HUES48 (cell line): ENCODE data around the gene RUBCN.
A peak's percentile ranks its signal among the peaks of the same experiment; 100 is the strongest.
"Not testable (repeated sequence)": the region's sequence is repeated elsewhere in the genome, so short reads cannot be mapped to it uniquely, and the experiment has no call there.

Experiments used
- H3K27ac ChIP-seq: one replicate; pipeline ENCODE4 v1.7.0; 2013; ENCODE audit warnings: low read depth, low read length, inconsistent platforms
- H3K27me3 ChIP-seq: 2 replicates; pipeline ENCODE4 v1.6.1; 2013; ENCODE audit warnings: mild to moderate bottlenecking, low read length; ENCODE audit not compliant: control insufficient read depth, insufficient read depth
- H3K36me3 ChIP-seq: 2 replicates; pipeline ENCODE4 v1.6.1; 2013; ENCODE audit warnings: low read length; ENCODE audit not compliant: control insufficient read depth, insufficient read depth
- H3K4me1 ChIP-seq: 2 replicates; pipeline ENCODE4 v1.6.1; 2013; ENCODE audit warnings: mild to moderate bottlenecking, low read length; ENCODE audit not compliant: control insufficient read depth, insufficient read depth
- H3K4me3 ChIP-seq: 2 replicates; pipeline ENCODE4 v1.5.1; 2013; ENCODE audit warnings: mild to moderate bottlenecking, low read depth, low read length
- H3K9ac ChIP-seq: 2 replicates; pipeline ENCODE4 v1.6.1; 2013; ENCODE audit warnings: mild to moderate bottlenecking, low read depth, low read length, moderate library complexity
- H3K9me3 ChIP-seq: 2 replicates; pipeline ENCODE4 v1.6.1; 2013; ENCODE audit warnings: low read length; ENCODE audit not compliant: control insufficient read depth, insufficient read depth

The RUBCN gene

DNA sequence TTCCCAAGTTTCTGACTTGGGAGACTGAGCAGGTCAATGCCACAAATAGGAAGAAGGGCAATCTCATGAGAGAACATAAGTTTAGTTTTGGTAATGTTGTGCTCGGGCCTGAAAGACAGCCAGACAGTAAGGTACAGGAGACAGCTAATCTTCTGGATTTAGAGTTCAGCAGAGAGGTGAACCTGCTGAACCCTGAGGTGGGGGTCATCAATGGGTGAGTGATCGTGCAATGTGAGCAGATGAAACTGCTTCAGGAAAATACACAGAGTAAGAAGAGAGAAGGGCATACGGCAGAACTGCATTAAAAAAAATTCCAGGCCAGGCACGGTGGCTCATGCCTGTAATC is 23.3 kb downstream of the RUBCN start:
- H3K27ac ChIP-seq: no peak overlapping the region
- no peaks in the 10 kb centered on the region for H3K27me3 ChIP-seq
- H3K36me3 ChIP-seq: no peaks in the 10 kb centered on the region
- H3K4me3 ChIP-seq: no peak overlapping the region
- H3K4me1 ChIP-seq: peaks cover 4% of the 10 kb centered on the region; the same call in 1 of the 2 replicates
- no peaks in the 10 kb centered on the region for H3K9me3 ChIP-seq
- no peak overlapping the region for H3K9ac ChIP-seq

DNA sequence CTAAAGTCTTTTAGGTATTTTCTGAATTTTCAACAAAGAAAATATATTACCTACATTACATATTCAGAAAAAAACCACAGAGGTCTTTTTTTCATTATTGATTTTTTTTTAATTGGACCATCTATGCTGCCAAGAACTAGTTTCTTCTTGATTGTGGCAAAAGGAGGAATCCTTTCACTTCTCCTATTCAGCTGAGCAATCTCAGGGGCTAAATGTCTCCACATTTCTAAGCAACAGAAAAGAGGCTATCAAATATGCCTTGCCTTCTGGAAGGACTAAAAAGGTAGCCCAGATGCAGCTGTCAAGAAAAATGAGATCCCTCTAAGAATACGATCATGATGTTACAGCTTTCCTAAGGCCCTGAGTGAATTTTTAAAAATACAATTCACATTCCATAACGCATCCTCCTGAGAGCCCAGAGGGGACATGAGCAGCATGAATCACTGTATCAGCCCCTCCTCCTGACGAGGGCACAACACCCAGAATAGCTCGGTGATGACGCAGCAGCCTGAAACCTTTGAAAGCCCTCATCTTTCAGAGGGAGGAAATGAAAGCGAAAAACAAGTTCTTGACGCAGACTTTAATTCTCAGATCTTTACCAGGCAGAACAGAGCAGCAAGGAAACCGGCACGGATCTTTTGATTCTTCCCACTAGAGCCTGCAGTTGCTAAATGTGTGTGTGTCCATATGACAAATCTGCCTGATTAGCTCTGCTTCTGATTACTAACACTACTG is 24.6 kb downstream of the RUBCN start:
- H3K9ac ChIP-seq: no peak overlapping the region; the same call in 1 of the 2 replicates
- no peak overlapping the region; the same call in 1 of the 2 replicates for H3K4me3 ChIP-seq
- H3K36me3 ChIP-seq: no peaks in the 10 kb centered on the region
- no peaks in the 10 kb centered on the region for H3K9me3 ChIP-seq
- H3K27me3 ChIP-seq: no peaks in the 10 kb centered on the region
- H3K4me1 ChIP-seq: peaks cover 4% of the 10 kb centered on the region; the same call in 1 of the 2 replicates
- peak overlapping the region; percentile 90 for H3K27ac ChIP-seq

DNA sequence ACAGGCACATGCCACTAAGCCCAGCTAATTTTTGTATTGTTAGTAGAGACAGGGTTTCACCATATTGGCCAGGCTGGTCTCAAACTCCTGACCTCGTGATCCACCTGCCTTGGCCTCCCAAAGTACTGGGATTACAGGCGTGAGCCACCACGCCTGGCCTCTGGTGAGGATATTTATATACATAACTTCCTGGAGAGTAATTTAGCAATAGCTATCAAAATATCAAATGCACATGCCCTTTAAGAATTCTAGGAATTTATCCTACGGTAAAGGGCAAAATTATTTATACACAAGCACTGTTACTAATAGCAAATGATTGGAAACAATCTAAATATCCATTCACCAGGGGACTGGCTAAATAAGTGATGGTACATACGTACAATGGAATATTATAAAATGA is 25.7 kb downstream of the RUBCN start:
- not testable (repeated sequence) for H3K9ac ChIP-seq, H3K27me3 ChIP-seq, H3K36me3 ChIP-seq, H3K9me3 ChIP-seq, H3K27ac ChIP-seq, H3K4me3 ChIP-seq, H3K4me1 ChIP-seq

DNA sequence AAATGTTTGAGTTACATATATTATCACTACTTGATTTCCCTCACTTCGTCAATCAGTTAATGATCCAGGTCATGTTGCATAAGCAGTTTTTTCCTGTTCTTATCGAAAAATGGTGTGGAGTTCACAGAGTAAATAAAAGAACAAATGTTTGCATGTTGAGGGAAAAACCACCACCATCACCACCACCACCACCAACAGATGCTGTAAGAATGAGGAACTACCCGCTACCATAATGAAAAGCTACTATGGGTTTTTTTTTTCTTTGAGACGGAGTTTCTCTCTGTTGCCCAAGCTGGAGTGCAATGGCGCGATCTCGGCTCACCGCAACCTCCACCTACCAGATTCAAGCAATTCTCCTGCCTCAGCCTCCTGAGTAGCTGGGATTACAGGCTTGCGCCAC is 27.6 kb downstream of the RUBCN start:
- peaks cover 4% of the 10 kb centered on the region; the same call in 1 of the 2 replicates for H3K36me3 ChIP-seq
- no peaks in the 10 kb centered on the region for H3K27me3 ChIP-seq
- no peaks in the 10 kb centered on the region for H3K9me3 ChIP-seq
- H3K4me3 ChIP-seq: no peak overlapping the region
- peaks cover 4% of the 10 kb centered on the region; the same call in 1 of the 2 replicates for H3K4me1 ChIP-seq
- no peak overlapping the region for H3K9ac ChIP-seq
- no peak overlapping the region for H3K27ac ChIP-seq

DNA sequence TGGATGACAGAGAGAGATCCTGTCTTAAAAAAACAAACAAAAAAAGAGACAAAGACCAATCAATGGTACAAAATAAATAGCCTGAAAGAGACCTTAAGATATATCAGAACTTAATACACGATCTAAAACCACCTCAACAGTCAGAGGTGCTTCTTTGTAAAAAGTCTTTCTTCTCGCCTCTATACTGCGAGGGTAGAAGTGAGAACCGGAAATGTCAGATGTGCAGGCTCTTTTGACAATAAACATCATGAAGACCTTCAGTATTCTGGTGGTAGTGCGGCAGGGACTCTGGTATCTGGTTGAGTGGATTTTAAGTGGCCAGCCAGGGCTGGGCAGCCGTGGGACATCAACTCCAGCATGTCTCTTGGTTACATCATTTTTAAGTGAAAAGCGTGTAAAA is 30.0 kb downstream of the RUBCN start:
- no peaks in the 10 kb centered on the region for H3K27me3 ChIP-seq
- no peaks in the 10 kb centered on the region for H3K4me1 ChIP-seq
- H3K36me3 ChIP-seq: peaks cover 16% of the 10 kb centered on the region
- no peak overlapping the region for H3K4me3 ChIP-seq
- no peak overlapping the region for H3K27ac ChIP-seq
- H3K9ac ChIP-seq: no peak overlapping the region
- H3K9me3 ChIP-seq: no peaks in the 10 kb centered on the region

DNA sequence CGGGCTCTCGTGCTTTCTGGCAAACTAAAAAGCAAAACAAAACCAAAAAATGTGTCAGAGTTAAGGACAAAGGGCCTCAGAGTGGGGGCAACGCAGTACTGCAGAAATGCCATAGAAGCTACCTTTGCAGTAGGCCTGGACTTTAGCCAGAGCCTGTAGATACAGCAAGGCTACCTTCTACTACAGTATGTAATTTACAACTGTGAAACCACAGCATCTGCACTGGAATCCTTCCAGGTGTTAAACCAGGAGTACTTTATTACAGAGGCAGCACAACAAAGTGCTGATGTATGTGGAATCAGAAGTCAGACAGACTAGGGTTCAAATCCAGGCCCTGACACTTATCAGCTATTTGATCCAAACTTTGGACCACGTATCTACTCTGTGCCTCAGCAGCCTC is 34.9 kb downstream of the RUBCN start:
- H3K36me3 ChIP-seq: peaks cover 39% of the 10 kb centered on the region
- no peak overlapping the region for H3K4me3 ChIP-seq
- H3K4me1 ChIP-seq: no peaks in the 10 kb centered on the region

DNA sequence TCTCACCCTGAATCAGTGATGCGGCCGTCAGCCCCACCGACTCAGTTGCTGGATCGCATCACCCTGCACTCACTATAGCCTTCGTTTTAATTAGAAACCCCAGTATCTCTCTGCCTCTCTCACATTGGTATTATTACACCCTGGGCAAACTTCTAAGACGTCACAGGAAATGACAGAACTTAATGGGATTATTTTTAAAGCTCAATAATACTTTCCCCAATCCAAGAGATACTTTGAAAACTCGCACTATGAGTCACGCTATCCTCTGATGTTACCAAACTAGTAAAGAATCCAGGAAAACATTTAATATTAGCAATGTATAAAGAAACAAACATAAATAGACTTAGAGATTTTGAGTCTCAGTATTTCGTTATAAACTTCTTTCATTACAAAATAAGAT is 36.6 kb downstream of the RUBCN start:
- Histone ChIP-seq H3K36me3 (peaks cover 49% of the 10 kb centered on the region), H3K4me3 (no peak overlapping the region), H3K27me3 (no peaks in the 10 kb centered on the region), H3K9me3 (no peaks in the 10 kb centered on the region), H3K9ac (no peak overlapping the region), H3K27ac (no peak overlapping the region), H3K4me1 (no peaks in the 10 kb centered on the region)

More for the DNA sequence above, 34.9 kb downstream of the RUBCN start:
- H3K9me3 ChIP-seq: no peaks in the 10 kb centered on the region
- no peak overlapping the region for H3K9ac ChIP-seq
- H3K27ac ChIP-seq: no peak overlapping the region
- no peaks in the 10 kb centered on the region for H3K27me3 ChIP-seq

DNA sequence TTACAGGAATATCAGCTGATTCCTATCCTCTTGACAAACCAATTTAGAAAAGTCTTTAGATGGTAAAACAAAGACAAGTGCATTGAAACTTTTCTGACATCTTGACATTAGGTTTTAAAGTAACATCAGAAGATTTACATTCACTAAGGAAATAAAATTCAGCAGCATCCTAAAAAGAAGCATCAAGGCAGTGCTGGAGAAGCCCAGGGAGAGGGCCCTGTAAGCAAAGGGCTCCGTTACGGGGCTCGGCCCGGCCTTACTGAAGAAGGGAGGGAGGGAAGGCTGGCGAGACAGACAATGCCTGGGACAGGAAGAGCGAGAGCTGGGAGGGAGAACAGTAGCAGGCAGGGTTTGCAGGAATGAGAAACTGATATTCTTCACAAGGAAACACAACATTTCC is 39.3 kb downstream of the RUBCN start:
- Histone ChIP-seq H3K27me3 (no peaks in the 10 kb centered on the region), H3K36me3 (peaks cover 60% of the 10 kb centered on the region)

DNA sequence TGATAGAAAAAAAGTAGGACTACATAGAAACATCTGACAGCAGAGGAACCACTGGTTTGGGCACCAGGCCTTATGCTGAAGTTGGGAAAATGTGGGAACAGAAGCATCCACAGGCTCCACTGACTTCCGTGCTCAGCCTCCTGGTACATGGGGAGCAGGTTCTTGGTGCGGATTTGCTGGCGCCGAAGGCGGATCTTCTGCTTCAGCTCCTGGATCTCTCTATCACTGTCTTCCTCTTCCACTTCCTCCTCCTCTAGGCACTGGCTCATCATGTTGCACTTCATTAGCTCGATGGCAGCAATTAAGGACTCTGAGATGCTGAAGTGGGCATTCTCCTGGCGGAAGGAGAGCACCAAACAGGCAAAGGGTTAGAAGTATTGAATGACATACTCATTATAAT is 42.5 kb downstream of the RUBCN start:
- Histone ChIP-seq H3K9ac (no peak overlapping the region), H3K36me3 (peaks cover 50% of the 10 kb centered on the region), H3K4me3 (no peak overlapping the region), H3K9me3 (no peaks in the 10 kb centered on the region), H3K4me1 (peaks cover 13% of the 10 kb centered on the region; the same call in 1 of the 2 replicates), H3K27me3 (no peaks in the 10 kb centered on the region), H3K27ac (no peak overlapping the region)

More for the DNA sequence above, 39.3 kb downstream of the RUBCN start:
- H3K4me1 ChIP-seq: peaks cover 11% of the 10 kb centered on the region; the same call in 1 of the 2 replicates
- no peak overlapping the region for H3K9ac ChIP-seq
- H3K27ac ChIP-seq: no peak overlapping the region
- no peaks in the 10 kb centered on the region for H3K9me3 ChIP-seq
- no peak overlapping the region for H3K4me3 ChIP-seq

DNA sequence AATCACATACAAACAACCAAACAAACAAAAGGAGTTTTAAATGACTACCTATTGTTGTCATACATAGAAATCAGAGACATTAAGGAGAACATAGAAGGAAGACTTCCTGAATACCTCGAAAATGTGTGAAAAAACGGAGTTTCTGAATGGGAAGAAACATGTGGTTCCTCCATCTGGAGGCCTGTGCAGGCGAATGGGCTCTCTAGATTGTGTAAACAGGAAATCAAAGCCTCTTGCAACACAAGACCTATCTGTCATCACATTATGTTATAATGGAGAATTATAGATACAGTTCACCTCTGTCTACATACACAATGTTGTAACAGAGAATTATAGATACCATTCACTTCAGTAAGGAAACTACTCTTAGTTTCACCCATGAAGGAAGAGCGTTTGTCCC is 44.1 kb downstream of the RUBCN start:
- Histone ChIP-seq H3K9ac (no peak overlapping the region), H3K4me3 (no peak overlapping the region), H3K4me1 (peaks cover 13% of the 10 kb centered on the region; the same call in 1 of the 2 replicates), H3K36me3 (peaks cover 46% of the 10 kb centered on the region), H3K27ac (no peak overlapping the region), H3K27me3 (no peaks in the 10 kb centered on the region), H3K9me3 (no peaks in the 10 kb centered on the region)

DNA sequence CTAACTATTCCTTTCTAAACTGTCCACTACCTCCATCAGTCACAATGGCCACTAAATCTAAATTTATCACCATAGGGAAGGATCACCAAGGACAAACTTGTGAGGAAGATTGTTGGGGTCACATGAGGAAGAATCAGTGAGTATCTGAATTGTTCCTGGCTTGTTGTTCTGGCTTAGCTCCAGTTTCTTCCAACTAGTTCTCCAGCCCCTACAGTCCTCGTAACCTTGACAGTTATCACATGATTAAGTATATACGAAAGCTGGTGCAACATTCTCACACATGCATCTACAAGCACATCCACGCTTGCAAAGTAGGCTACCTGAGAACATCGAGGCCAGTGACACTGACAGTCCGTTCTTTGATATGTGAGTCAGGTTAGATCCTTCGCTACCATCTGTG is 46.0 kb downstream of the RUBCN start:
- no peaks in the 10 kb centered on the region for H3K27me3 ChIP-seq
- H3K4me3 ChIP-seq: no peak overlapping the region
- H3K9ac ChIP-seq: no peak overlapping the region
- H3K36me3 ChIP-seq: peaks cover 39% of the 10 kb centered on the region
- no peak overlapping the region for H3K27ac ChIP-seq
- no peaks in the 10 kb centered on the region for H3K9me3 ChIP-seq
- peaks cover 13% of the 10 kb centered on the region; the same call in 1 of the 2 replicates for H3K4me1 ChIP-seq
